GM12864 (cell line): ENCODE measurements around the gene N4BP3.
"Not testable (repeated sequence)": the region's sequence is repeated elsewhere in the genome, so short reads cannot be mapped to it uniquely, and the experiment has no call there.

Experiments used
- DNase-seq: peaks from one replicate; pipeline ENCODE4 v3.0.0-alpha.2; 2011; ENCODE audit warnings: low read depth
- H3K4me3 ChIP-seq: 2 replicates; pipeline ENCODE4 v1.5.1; 2011; ENCODE audit warnings: mild to moderate bottlenecking, low read depth, low read length, control low read depth
- CTCF ChIP-seq: IDR thresholded peaks from 2 replicates; pipeline ENCODE4 v1.5.1; 2011; ENCODE audit warnings: low read depth, mild to moderate bottlenecking, moderate library complexity, low read length, control low read depth, inconsistent platforms; ENCODE audit errors: missing control alignments

Gene N4BP3

GRCh38 chr5:178081571-178082243 is 31.6 kb upstream of the N4BP3 start:
- no peak for DNase-seq
- TF ChIP-seq CTCF, result no peak
- no peak overlapping the region for H3K4me3 ChIP-seq

- no peak for DNase-seq
- H3K4me3 ChIP-seq, result no peak overlapping the region
- TF ChIP-seq CTCF, result no peak
These were observed 29.4 kb upstream of the N4BP3 start for GRCh38 chr5:178083922-178084321.

- no peak for DNase-seq
- no peak for TF ChIP-seq CTCF
- no peak overlapping the region for H3K4me3 ChIP-seq
These were observed 28.0 kb upstream of the N4BP3 start for GRCh38 chr5:178085316-178085715.

- no peak overlapping the region for H3K4me3 ChIP-seq
- DNase-seq, result no peak
- no peak for TF ChIP-seq CTCF
These were observed 27.1 kb upstream of the N4BP3 start for GRCh38 chr5:178086266-178086665.

GRCh38 chr5:178087199-178087598 is 26.1 kb upstream of the N4BP3 start:
- not testable (repeated sequence) for DNase-seq, H3K4me3 ChIP-seq

- no peak for TF ChIP-seq CTCF
- no peak for DNase-seq
- H3K4me3 ChIP-seq, result no peak overlapping the region
These were observed 22.5 kb upstream of the N4BP3 start for GRCh38 chr5:178090856-178091255.

GRCh38 chr5:178093134-178093533 is 20.2 kb upstream of the N4BP3 start:
- no peak for TF ChIP-seq CTCF
- DNase-seq, result no peak
- H3K4me3 ChIP-seq, result no peak overlapping the region
